GM20000 (cell line): ENCODE measurements around the gene ALKBH2.

Experiments used
- DNase-seq: peaks from one replicate; pipeline ENCODE4 v3.0.0; 2012; ENCODE audit warnings: low spot score
- TF ChIP-seq, protein P1 (sequence below): IDR thresholded peaks from 2 replicates; pipeline ENCODE4 v1.5.1; 2012; ENCODE audit warnings: mild to moderate bottlenecking, control low read depth; ENCODE audit errors: extremely low read depth, missing control alignments

The ALKBH2 gene

GRCh38 chr12:109099431-109100020 is 6.3 kb upstream of the ALKBH2 start:
- TF ChIP-seq, protein P1, sequence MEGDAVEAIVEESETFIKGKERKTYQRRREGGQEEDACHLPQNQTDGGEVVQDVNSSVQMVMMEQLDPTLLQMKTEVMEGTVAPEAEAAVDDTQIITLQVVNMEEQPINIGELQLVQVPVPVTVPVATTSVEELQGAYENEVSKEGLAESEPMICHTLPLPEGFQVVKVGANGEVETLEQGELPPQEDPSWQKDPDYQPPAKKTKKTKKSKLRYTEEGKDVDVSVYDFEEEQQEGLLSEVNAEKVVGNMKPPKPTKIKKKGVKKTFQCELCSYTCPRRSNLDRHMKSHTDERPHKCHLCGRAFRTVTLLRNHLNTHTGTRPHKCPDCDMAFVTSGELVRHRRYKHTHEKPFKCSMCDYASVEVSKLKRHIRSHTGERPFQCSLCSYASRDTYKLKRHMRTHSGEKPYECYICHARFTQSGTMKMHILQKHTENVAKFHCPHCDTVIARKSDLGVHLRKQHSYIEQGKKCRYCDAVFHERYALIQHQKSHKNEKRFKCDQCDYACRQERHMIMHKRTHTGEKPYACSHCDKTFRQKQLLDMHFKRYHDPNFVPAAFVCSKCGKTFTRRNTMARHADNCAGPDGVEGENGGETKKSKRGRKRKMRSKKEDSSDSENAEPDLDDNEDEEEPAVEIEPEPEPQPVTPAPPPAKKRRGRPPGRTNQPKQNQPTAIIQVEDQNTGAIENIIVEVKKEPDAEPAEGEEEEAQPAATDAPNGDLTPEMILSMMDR = no peak
- no peak for DNase-seq

GRCh38 chr12:109098651-109099050 is 5.4 kb upstream of the ALKBH2 start:
- DNase-seq = no peak
- TF ChIP-seq, protein P1 = no peak

GRCh38 chr12:109098183-109098604 is 4.9 kb upstream of the ALKBH2 start:
- TF ChIP-seq, protein P1 = no peak
- no peak for DNase-seq

- peak; percentile 99 for DNase-seq
- TF ChIP-seq, protein P1 = no peak
These were observed 4.3 kb upstream of the ALKBH2 start, which contains the start of gene UNG for GRCh38 chr12:109097435-109098182. UNG (plus strand) TSS chr12:109097597; CDS start chr12:109097680, 83 bp downstream.

GRCh38 chr12:109097140-109097434 is 3.8 kb upstream of the ALKBH2 start:
- TF ChIP-seq, protein P1 = no peak
- no peak for DNase-seq

GRCh38 chr12:109092497-109093021 is 713 bp downstream of the ALKBH2 start:
- TF ChIP-seq, protein P1 = no peak
- no peak for DNase-seq

DNA sequence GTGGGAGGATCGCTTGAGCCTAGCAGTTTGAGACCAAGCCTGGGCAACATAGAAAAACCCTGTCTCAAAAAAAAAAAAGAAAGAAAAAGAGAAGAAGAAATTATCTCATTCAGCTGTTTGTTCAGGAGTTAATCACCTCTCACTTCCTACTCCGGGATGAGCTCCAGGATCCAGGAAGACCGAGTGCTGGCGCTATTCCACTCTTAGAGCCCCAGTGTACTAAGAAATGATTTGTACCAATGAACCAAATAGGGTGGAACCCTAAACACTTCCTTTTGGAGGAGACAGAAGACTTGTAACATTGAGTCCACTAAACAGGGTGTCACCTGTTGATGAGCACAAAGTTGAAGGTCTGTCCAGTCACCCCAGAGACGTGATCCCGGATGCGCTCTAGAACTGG is 3.6 kb downstream of the ALKBH2 start:
- TF ChIP-seq, protein P1 = no peak
- no peak for DNase-seq
